Activated T-helper 2 cell treated with anti-CD3 and anti-CD28 coated beads, Interferon-gamma antibody, Interleukin-2, Interleukin-4, amounts not matched to agents 10 μg/mL and 5 μg/mL and 100 μg/mL, durations not matched to agents 14 hours and 24 hours and 36 hours (primary cell): ENCODE results near the gene PLAU. TPM values are rescaled to one million over a fixed set of nuclear protein-coding genes. Genes with fewer than 3 reads are reported as not detected.
"Not testable (repeated sequence)": the region's sequence is repeated elsewhere in the genome, so short reads cannot be mapped to it uniquely, and the experiment has no call there.

ENCODE experiments used
- DNase-seq: peaks from one replicate; pipeline ENCODE4 v3.0.0; 2021; ENCODE audit warnings: low spot score
- H3K27ac Mint-ChIP-seq: one replicate; pipeline ENCODE4 v1.8.0; 2021; ENCODE audit warnings: mixed read lengths
- H3K27me3 Mint-ChIP-seq: one replicate; pipeline ENCODE4 v1.8.0; 2021; ENCODE audit warnings: low read depth, mixed read lengths
- H3K36me3 Mint-ChIP-seq: one replicate; pipeline ENCODE4 v1.8.0; 2021; ENCODE audit warnings: low read depth, mixed read lengths
- H3K4me1 Mint-ChIP-seq: one replicate; pipeline ENCODE4 v1.8.0; 2021; ENCODE audit warnings: low read depth, mixed read lengths
- H3K4me3 Mint-ChIP-seq: one replicate; pipeline ENCODE4 v1.8.0; 2021; ENCODE audit warnings: low read depth, mild to moderate bottlenecking, moderate library complexity, mixed read lengths
- H3K9me3 Mint-ChIP-seq: one replicate; pipeline ENCODE4 v1.8.0; 2021; ENCODE audit warnings: mixed read lengths
- intact Hi-C: fragments of 100-400 bp; cut with micrococcal nuclease; formaldehyde crosslinking; loops from one replicate; pipeline ENCODE4 v1.15.1; 2023
- total RNA-seq: library from RNA; stranded (reverse); gene quantifications from 2 replicates; pipeline ENCODE4 v1.2.3, GENCODE V29; 2022

The PLAU gene
- total RNA-seq, 1 donor from 2014 or later: 1.8 TPM

GRCh38 chr10:73879296-73880173 lies 31.4 kb upstream of the PLAU start:
- H3K4me3 Mint-ChIP-seq: no peak overlapping the region
- H3K36me3 Mint-ChIP-seq: no peaks in the 10 kb centered on the region
- peak overlapping the region; percentile 35 for H3K27ac Mint-ChIP-seq
- peak; percentile 92 for DNase-seq
- intact Hi-C loops: loop anchor here (1.0 to 10.0 kb wide), 2 partner anchors 30 to 95 kb away; partner anchors contain the start of genes CHCHD1 and ZSWIM8
- no peaks in the 10 kb centered on the region for H3K27me3 Mint-ChIP-seq
- peaks cover 37% of the 10 kb centered on the region for H3K4me1 Mint-ChIP-seq
- H3K9me3 Mint-ChIP-seq: no peaks in the 10 kb centered on the region

- intact Hi-C loops: no loop called here
- Mint-ChIP-seq H3K4me3 (no peak overlapping the region), H3K36me3 (no peaks in the 10 kb centered on the region), H3K27ac (no peak overlapping the region), H3K27me3 (no peaks in the 10 kb centered on the region), H3K9me3 (no peaks in the 10 kb centered on the region), H3K4me1 (peaks cover 29% of the 10 kb centered on the region)
- DNase-seq: no peak
Observed at GRCh38 chr10:73881221-73881919, 29.6 kb upstream of the PLAU start.

- Mint-ChIP-seq H3K9me3 (no peaks in the 10 kb centered on the region), H3K4me1 (peaks cover 22% of the 10 kb centered on the region), H3K4me3 (no peak overlapping the region), H3K36me3 (no peaks in the 10 kb centered on the region), H3K27ac (no peak overlapping the region), H3K27me3 (no peaks in the 10 kb centered on the region)
- DNase-seq: no peak
- intact Hi-C loops: no loop called here
Observed at GRCh38 chr10:73884017-73884416, 26.9 kb upstream of the PLAU start.

GRCh38 chr10:73886085-73886529 lies 24.8 kb upstream of the PLAU start:
- no peaks in the 10 kb centered on the region for H3K36me3 Mint-ChIP-seq
- H3K27me3 Mint-ChIP-seq: no peaks in the 10 kb centered on the region
- intact Hi-C loops: loop anchor here (1.0 to 5.0 kb wide), 4 partner anchors 36 to 195 kb away; no protein-coding TSS in a partner anchor
- H3K4me1 Mint-ChIP-seq: peaks cover 8% of the 10 kb centered on the region
- H3K4me3 Mint-ChIP-seq: no peak overlapping the region
- DNase-seq: peak; percentile 56
- no peaks in the 10 kb centered on the region for H3K9me3 Mint-ChIP-seq
- H3K27ac Mint-ChIP-seq: no peak overlapping the region

- intact Hi-C loops: loop anchor here (1.0 to 5.0 kb wide), 4 partner anchors 36 to 195 kb away; no protein-coding TSS in a partner anchor
- Mint-ChIP-seq H3K4me3 (no peak overlapping the region), H3K36me3 (no peaks in the 10 kb centered on the region), H3K4me1 (peaks cover 8% of the 10 kb centered on the region), H3K9me3 (no peaks in the 10 kb centered on the region), H3K27me3 (no peaks in the 10 kb centered on the region), H3K27ac (no peak overlapping the region)
- DNase-seq: no peak
Observed at GRCh38 chr10:73886661-73887293, 24.2 kb upstream of the PLAU start.

GRCh38 chr10:73887294-73888039 lies 23.5 kb upstream of the PLAU start:
- intact Hi-C loops: loop anchor here (2.0 to 5.0 kb wide), 3 partner anchors 21 to 70 kb away; no protein-coding TSS in a partner anchor
- no peak for DNase-seq
- no peaks in the 10 kb centered on the region for H3K9me3 Mint-ChIP-seq
- peaks cover 8% of the 10 kb centered on the region for H3K4me1 Mint-ChIP-seq
- H3K36me3 Mint-ChIP-seq: no peaks in the 10 kb centered on the region
- H3K4me3 Mint-ChIP-seq: no peak overlapping the region
- H3K27me3 Mint-ChIP-seq: no peaks in the 10 kb centered on the region
- no peak overlapping the region for H3K27ac Mint-ChIP-seq

- intact Hi-C loops: loop anchor here (2.0 to 5.0 kb wide), 3 partner anchors 20 to 69 kb away; no protein-coding TSS in a partner anchor
- H3K27ac Mint-ChIP-seq: no peak overlapping the region
- no peak overlapping the region for H3K4me3 Mint-ChIP-seq
- no peaks in the 10 kb centered on the region for H3K36me3 Mint-ChIP-seq
- no peaks in the 10 kb centered on the region for H3K27me3 Mint-ChIP-seq
- H3K4me1 Mint-ChIP-seq: peaks cover 8% of the 10 kb centered on the region
- H3K9me3 Mint-ChIP-seq: no peaks in the 10 kb centered on the region
- DNase-seq: no peak
Observed at GRCh38 chr10:73888514-73888913, 22.4 kb upstream of the PLAU start.

GRCh38 chr10:73889014-73889413 lies 21.9 kb upstream of the PLAU start:
- H3K9me3 Mint-ChIP-seq: no peaks in the 10 kb centered on the region
- no peak overlapping the region for H3K4me3 Mint-ChIP-seq
- no peaks in the 10 kb centered on the region for H3K36me3 Mint-ChIP-seq
- intact Hi-C loops: loop anchor here (2.0 to 5.0 kb wide), 3 partner anchors 20 to 68 kb away; no protein-coding TSS in a partner anchor
- peaks cover 10% of the 10 kb centered on the region for H3K4me1 Mint-ChIP-seq
- DNase-seq: no peak
- H3K27ac Mint-ChIP-seq: no peak overlapping the region
- H3K27me3 Mint-ChIP-seq: no peaks in the 10 kb centered on the region

GRCh38 chr10:73889416-73889815 lies 21.5 kb upstream of the PLAU start:
- not testable (repeated sequence) for H3K27ac Mint-ChIP-seq, H3K4me3 Mint-ChIP-seq, H3K27me3 Mint-ChIP-seq, H3K36me3 Mint-ChIP-seq, DNase-seq, H3K9me3 Mint-ChIP-seq
- H3K4me1 Mint-ChIP-seq: peaks cover 14% of the 10 kb centered on the region
- intact Hi-C loops: loop anchor here (2.0 to 5.0 kb wide), 3 partner anchors 19 to 68 kb away; no protein-coding TSS in a partner anchor

- Mint-ChIP-seq H3K36me3 (no peaks in the 10 kb centered on the region), H3K27me3 (no peaks in the 10 kb centered on the region), H3K9me3 (no peaks in the 10 kb centered on the region), H3K4me1 (peaks cover 20% of the 10 kb centered on the region), H3K4me3 (no peak overlapping the region), H3K27ac (no peak overlapping the region)
- intact Hi-C loops: no loop called here
- DNase-seq: no peak
Observed at GRCh38 chr10:73890261-73890660, 20.7 kb upstream of the PLAU start.

GRCh38 chr10:73890830-73891229 lies 20.1 kb upstream of the PLAU start:
- H3K36me3 Mint-ChIP-seq, intact Hi-C loops, H3K27me3 Mint-ChIP-seq, H3K9me3 Mint-ChIP-seq, H3K4me3 Mint-ChIP-seq, H3K27ac Mint-ChIP-seq, DNase-seq: not testable (repeated sequence)
- peaks cover 18% of the 10 kb centered on the region for H3K4me1 Mint-ChIP-seq

- intact Hi-C loops: no loop called here
- H3K4me1 Mint-ChIP-seq: peaks cover 15% of the 10 kb centered on the region
- H3K27me3 Mint-ChIP-seq: no peaks in the 10 kb centered on the region
Observed at GRCh38 chr10:73891540-73891939, 19.4 kb upstream of the PLAU start.

More at GRCh38 chr10:73891540-73891939, 19.4 kb upstream of the PLAU start:
- no peak for DNase-seq
- H3K4me3 Mint-ChIP-seq: no peak overlapping the region
- no peak overlapping the region for H3K27ac Mint-ChIP-seq
- H3K36me3 Mint-ChIP-seq: no peaks in the 10 kb centered on the region
- H3K9me3 Mint-ChIP-seq: no peaks in the 10 kb centered on the region
